ENCODE data around the gene ZNF662.

- TF ChIP-seq CTCF (IDR thresholded peaks at IDR 0.05) (no peak), POLR2A (IDR thresholded peaks at IDR 0.05) (no peak)
Observed at GRCh38 chr3:42886294-42886822, 19.6 kb upstream of the ZNF662 start.
